Endothelial cell (in vitro differentiated cells): ENCODE data around the gene ZBTB18. TPM values are rescaled to one million over a fixed set of nuclear protein-coding genes. Genes with fewer than 3 reads are reported as not detected.

Experiments
- DNase-seq: peaks from one replicate; pipeline ENCODE4 v3.0.0; 2021; ENCODE audit warnings: low spot score
- H3K27ac Mint-ChIP-seq: one replicate; pipeline ENCODE4 v1.8.0; 2021; ENCODE audit warnings: mixed read lengths, inconsistent platforms; ENCODE audit not compliant: unreplicated experiment
- H3K27me3 Mint-ChIP-seq: one replicate; pipeline ENCODE4 v1.8.0; 2021; ENCODE audit warnings: mild to moderate bottlenecking, moderate library complexity, mixed read lengths, inconsistent platforms; ENCODE audit not compliant: unreplicated experiment
- H3K36me3 Mint-ChIP-seq: one replicate; pipeline ENCODE4 v1.8.0; 2021; ENCODE audit warnings: mild to moderate bottlenecking, low read depth, mixed read lengths, inconsistent platforms; ENCODE audit not compliant: unreplicated experiment
- H3K4me1 Mint-ChIP-seq: one replicate; pipeline ENCODE4 v1.8.0; 2021; ENCODE audit warnings: mild to moderate bottlenecking, mixed read lengths, inconsistent platforms; ENCODE audit not compliant: unreplicated experiment
- H3K4me3 Mint-ChIP-seq: one replicate; pipeline ENCODE4 v1.8.0; 2021; ENCODE audit warnings: mild to moderate bottlenecking, mixed read lengths, inconsistent platforms; ENCODE audit not compliant: unreplicated experiment
- H3K9me3 Mint-ChIP-seq: one replicate; pipeline ENCODE4 v1.8.0; 2021; ENCODE audit warnings: mixed read lengths, inconsistent platforms; ENCODE audit not compliant: unreplicated experiment
- CTCF ChIP-seq: fragments of 200-600 bp; sonication (generic); IDR thresholded peaks from one replicate; pipeline ENCODE4 v1.5.0; 2021; ENCODE audit warnings: antibody characterized with exemption; ENCODE audit not compliant: unreplicated experiment
- total RNA-seq: library from RNA; stranded (reverse); fragmentation: NEBNext Ultra II Directional; extraction: Animal tissue kit (Norgen Biotek cat#: 25700); gene quantifications from one replicate; pipeline ENCODE4 v1.2.1, GENCODE V29; 2021; ENCODE audit not compliant: unreplicated experiment

ZBTB18 gene
- total RNA-seq, 1 donor from 2014 or later: 21.7 TPM

GRCh38 chr1:244087611-244088010, 36.5 kb downstream of the ZBTB18 start:
- H3K9me3 Mint-ChIP-seq: no peaks in the 10 kb centered on the region
- H3K27ac Mint-ChIP-seq: no peak overlapping the region
- no peak for DNase-seq
- H3K27me3 Mint-ChIP-seq: peaks cover 11% of the 10 kb centered on the region
- no peak for TF ChIP-seq CTCF
- H3K36me3 Mint-ChIP-seq: peaks cover 3% of the 10 kb centered on the region
- H3K4me3 Mint-ChIP-seq: no peak overlapping the region
- peaks cover 28% of the 10 kb centered on the region for H3K4me1 Mint-ChIP-seq

GRCh38 chr1:244088161-244088560, 37.1 kb downstream of the ZBTB18 start:
- Mint-ChIP-seq H3K27me3 (peaks cover 6% of the 10 kb centered on the region), H3K36me3 (peaks cover 3% of the 10 kb centered on the region), H3K4me3 (no peak overlapping the region), H3K9me3 (no peaks in the 10 kb centered on the region), H3K27ac (no peak overlapping the region), H3K4me1 (peaks cover 24% of the 10 kb centered on the region)
- no peak for DNase-seq
- TF ChIP-seq CTCF: no peak

- H3K27ac Mint-ChIP-seq: no peak overlapping the region
- H3K36me3 Mint-ChIP-seq: no peaks in the 10 kb centered on the region
- no peak for TF ChIP-seq CTCF
- peaks cover 5% of the 10 kb centered on the region for H3K27me3 Mint-ChIP-seq
- no peaks in the 10 kb centered on the region for H3K9me3 Mint-ChIP-seq
- no peak overlapping the region for H3K4me3 Mint-ChIP-seq
- H3K4me1 Mint-ChIP-seq: peaks cover 20% of the 10 kb centered on the region
- no peak for DNase-seq
These were observed 38.5 kb downstream of the ZBTB18 start for GRCh38 chr1:244089561-244089960.

- Mint-ChIP-seq H3K27me3 (peaks cover 5% of the 10 kb centered on the region), H3K9me3 (no peaks in the 10 kb centered on the region), H3K4me1 (peaks cover 9% of the 10 kb centered on the region), H3K27ac (no peak overlapping the region), H3K36me3 (no peaks in the 10 kb centered on the region), H3K4me3 (no peak overlapping the region)
- DNase-seq: no peak
- TF ChIP-seq CTCF: no peak
These were observed 39.6 kb downstream of the ZBTB18 start for GRCh38 chr1:244090645-244091044.

GRCh38 chr1:244092293-244092963, 41.3 kb downstream of the ZBTB18 start:
- TF ChIP-seq CTCF: no peak
- H3K27ac Mint-ChIP-seq: no peak overlapping the region
- no peaks in the 10 kb centered on the region for H3K36me3 Mint-ChIP-seq
- no peak for DNase-seq
- H3K27me3 Mint-ChIP-seq: peaks cover 2% of the 10 kb centered on the region
- H3K9me3 Mint-ChIP-seq: no peaks in the 10 kb centered on the region
- H3K4me1 Mint-ChIP-seq: peaks cover 3% of the 10 kb centered on the region
- H3K4me3 Mint-ChIP-seq: no peak overlapping the region
